Measurements from ENCODE around the gene PTH1R.

- TF ChIP-seq CTCF (IDR thresholded peaks at IDR 0.05) (no peak), POLR2AphosphoS5 (IDR thresholded peaks at IDR 0.05) (no peak), EP300 (IDR thresholded peaks at IDR 0.05) (no peak), POLR2A (IDR thresholded peaks at IDR 0.05) (no peak)
Measured at GRCh38 chr3:46918634-46919033, 41.1 kb downstream of the PTH1R start.

All from stomach (tissue), 4 donors.